CD4-positive, alpha-beta T cell treated with Interleukin-6 at 100 ng/mL for 8 hours (primary cell): ENCODE results near the gene PRRT2.

Experiments used
- DNase-seq: peaks from one replicate; pipeline ENCODE4 v3.0.0-alpha.2; 2020; ENCODE audit warnings: mixed read lengths, low spot score

The PRRT2 gene

GRCh38 chr16:29835926-29836325 is 23.9 kb downstream of the PRRT2 start:
- DNase-seq = no peak

- no peak for DNase-seq
Measured at GRCh38 chr16:29836623-29837022, 24.6 kb downstream of the PRRT2 start.

GRCh38 chr16:29837841-29838240 is 25.8 kb downstream of the PRRT2 start:
- DNase-seq = no peak

DNA sequence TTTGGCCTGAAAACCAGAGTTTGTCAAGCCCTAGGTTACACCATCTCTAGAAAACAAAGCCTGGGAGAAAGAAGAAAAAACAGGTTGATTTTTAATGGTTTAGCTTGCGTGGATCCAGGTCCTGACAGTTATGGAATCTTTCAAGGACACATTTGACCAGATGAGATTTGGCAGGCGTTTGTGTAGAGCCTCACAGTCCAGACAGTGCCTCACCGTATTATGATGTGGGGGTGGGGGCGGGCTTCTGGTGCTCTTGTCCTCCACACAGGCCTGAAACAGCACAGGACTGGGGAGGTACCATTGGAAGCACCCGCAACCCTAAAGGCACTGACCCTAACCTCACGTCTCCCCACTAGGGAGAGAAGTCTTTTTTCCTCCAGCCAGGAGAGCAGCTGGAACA is 27.8 kb downstream of the PRRT2 start:
- DNase-seq = no peak

- DNase-seq = no peak
Measured at GRCh38 chr16:29840240-29840639, 28.2 kb downstream of the PRRT2 start.

DNA sequence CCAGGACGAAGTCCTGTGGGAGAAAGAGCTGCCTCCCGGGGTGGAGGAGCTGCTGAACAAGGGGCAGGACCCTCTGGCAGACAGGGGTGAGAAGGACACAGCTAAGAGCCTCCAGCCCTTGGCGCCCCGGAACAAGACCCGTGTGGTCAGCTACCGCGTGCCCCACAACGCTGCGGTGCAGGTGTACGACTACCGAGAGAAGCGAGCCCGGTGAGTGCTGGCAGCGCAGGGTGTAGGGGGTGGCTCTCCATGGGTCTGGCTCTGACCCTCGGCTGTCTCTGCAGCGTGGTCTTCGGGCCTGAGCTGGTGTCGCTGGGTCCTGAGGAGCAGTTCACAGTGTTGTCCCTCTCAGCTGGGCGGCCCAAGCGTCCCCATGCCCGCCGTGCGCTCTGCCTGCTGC is 29.6 kb downstream of the PRRT2 start:
- DNase-seq = no peak

GRCh38 chr16:29842732-29843346 is 30.8 kb downstream of the PRRT2 start:
- DNase-seq = no peak

GRCh38 chr16:29843931-29844330 is 31.9 kb downstream of the PRRT2 start:
- no peak for DNase-seq

DNA sequence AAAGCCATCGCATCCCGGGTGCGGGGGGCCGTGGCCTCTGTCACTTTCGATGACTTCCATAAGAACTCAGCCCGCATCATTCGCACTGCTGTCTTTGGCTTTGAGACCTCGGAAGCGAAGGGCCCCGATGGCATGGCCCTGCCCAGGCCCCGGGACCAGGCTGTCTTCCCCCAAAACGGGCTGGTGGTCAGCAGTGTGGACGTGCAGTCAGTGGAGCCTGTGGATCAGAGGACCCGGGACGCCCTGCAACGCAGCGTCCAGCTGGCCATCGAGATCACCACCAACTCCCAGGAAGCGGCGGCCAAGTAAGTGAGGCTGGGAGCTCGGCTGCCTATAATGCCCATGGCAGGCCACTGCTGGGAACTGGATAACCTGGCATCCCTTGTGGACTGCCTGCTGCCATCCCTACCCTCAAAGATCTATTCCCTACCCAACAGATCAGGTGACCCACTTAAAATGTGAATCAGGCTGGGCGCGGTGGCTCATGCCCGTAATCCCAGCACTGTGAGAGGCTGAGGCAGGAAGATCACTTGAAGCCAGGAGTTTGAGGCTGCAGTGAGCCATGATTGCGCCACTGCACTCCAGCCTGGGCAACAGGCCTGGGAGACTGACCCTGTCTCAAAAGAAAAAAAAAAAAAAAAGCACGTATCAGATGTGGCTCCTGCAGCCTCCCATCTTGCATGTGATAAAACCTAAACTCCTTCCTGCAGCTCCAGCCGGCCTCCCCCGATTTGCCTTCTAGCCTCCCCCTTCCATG is 32.8 kb downstream of the PRRT2 start:
- DNase-seq = no peak

DNA sequence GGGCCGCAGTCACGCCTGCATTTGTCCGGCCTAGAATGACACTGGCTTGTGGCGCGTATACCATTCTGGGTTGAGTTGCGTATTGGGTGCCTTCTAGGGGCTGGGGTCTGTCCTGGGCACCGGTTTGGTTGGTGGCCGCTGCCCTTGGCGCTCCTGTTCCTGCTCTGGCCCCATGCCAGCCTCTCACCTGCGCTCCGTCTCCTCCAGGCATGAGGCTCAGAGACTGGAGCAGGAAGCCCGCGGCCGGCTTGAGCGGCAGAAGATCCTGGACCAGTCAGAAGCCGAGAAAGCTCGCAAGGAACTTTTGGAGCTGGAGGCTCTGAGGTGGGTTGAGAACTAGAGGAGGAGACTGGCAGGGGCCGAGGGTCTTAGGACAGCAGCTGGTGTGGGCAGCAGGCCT is 33.7 kb downstream of the PRRT2 start:
- no peak for DNase-seq

DNA sequence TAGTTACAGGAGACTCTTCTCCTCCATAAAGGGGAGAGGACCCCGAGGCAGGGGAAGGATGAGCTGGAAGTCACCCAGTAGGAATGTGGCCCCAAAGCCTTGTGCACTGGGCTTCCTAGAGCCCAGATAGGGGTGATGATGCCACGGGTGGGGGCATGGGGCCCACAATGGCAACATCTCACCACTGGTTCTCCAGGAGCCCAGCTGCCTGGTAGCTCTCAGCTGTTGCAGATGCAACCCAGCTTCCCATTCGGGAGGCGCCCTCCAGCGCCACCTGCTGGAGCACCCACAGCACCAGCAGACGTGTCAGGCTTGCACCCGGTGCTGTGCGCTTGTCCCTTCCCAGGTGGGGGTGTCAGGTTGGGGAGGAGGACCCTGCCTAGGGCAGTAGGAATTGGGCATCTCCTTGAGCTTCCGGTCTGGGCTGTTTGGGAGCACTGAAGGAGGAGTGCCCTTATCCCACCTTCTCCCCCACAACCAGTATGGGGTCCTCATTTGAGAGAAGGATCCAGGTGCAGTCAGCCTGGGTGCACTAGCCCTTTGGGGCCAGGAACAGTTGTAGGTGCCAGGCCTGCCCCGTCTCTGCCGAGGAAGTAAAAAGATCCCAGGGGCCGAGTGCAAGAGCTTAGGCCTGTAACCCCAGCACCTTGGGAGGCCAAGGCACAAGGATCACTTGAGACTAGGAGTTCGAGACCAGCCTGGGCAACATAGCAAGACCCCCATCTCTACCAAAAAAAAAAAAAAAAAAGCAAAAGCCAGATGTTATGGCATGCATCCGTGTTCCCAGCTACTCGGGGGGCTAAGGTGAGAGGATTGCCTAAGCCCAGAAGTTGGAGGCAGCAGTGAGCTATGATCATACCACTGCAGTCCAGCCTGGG is 36.7 kb downstream of the PRRT2 start:
- peak; percentile 84 for DNase-seq

GRCh38 chr16:29849505-29849904 is 37.5 kb downstream of the PRRT2 start:
- no peak for DNase-seq

DNA sequence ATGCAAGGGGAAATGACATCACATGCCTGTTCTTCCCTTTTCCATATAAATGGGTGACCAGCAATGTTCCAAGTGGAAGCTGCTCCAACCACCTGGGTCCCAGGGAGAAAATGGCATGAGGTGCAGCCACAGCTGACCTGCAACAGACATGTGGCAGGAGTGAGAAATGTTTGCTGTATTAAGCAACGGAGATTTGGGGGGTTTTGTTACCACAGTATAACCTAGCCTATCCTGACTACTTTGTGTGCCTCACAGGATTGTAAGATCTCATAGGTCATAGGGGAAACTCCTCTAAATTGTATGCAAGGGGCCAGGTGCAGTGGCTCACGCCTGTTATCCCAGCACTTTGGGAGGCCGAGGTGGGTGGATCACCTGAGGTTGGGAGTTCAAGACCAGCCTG is 39.0 kb downstream of the PRRT2 start:
- no peak for DNase-seq

- no peak for DNase-seq
Measured at GRCh38 chr16:29852654-29853053, 40.7 kb downstream of the PRRT2 start.

DNA sequence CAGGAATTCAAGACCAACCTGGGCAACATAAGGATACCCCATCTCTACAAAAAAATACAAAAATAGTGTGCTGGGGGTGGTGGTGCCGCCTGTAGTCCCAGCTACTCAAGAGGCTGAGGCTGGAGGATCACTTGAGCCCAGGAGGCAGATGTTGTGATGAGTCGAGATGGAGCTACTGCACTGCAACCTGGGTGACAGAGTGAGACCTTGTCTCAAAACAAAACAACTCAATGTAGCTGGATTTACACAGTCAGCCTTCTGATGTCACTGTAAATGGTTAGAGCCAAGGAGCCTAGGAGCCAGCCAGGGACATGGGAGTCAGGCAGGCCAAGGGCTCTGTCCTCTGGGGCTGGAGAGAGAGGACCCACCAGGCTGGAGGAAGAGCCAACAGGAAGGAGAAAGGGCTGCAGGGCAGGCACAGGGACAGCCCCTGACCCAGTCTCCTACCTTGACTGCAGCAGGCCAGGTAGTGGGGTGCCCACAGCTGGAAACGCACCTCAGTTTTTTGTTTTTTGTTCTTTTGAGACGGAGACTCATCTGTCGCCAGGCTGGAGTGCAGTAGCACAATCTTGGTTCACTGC is 42.6 kb downstream of the PRRT2 start:
- DNase-seq = no peak

DNA sequence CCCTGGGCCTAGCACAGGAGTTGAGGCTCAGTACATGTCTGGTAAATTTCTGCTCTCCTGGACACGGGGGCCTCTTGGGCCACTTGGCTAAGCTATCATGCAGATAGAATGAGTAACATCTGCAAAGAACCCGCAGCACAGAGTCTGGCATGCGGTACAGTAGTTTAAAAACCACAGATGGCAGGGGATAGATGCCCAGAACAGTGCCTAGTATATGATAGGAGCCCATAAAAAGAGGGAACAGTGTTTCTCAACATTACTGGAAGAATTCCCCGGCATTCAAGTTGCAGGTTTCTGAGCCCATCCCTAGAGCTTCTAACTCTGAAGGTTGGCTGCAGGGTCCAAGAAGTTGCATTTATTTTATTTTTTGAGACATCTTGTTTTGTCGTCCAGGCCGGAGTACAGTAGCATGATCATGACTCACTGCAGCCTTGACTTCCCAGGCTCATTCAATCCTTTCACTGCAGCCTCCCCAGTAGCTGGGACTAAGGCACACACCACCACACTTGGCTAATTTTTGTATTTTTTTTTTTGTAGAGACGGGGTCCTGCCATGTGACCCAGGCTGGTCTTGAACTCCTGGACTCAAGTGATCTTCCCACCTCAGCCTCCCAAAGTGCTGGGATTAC is 45.3 kb downstream of the PRRT2 start:
- no peak for DNase-seq

DNA sequence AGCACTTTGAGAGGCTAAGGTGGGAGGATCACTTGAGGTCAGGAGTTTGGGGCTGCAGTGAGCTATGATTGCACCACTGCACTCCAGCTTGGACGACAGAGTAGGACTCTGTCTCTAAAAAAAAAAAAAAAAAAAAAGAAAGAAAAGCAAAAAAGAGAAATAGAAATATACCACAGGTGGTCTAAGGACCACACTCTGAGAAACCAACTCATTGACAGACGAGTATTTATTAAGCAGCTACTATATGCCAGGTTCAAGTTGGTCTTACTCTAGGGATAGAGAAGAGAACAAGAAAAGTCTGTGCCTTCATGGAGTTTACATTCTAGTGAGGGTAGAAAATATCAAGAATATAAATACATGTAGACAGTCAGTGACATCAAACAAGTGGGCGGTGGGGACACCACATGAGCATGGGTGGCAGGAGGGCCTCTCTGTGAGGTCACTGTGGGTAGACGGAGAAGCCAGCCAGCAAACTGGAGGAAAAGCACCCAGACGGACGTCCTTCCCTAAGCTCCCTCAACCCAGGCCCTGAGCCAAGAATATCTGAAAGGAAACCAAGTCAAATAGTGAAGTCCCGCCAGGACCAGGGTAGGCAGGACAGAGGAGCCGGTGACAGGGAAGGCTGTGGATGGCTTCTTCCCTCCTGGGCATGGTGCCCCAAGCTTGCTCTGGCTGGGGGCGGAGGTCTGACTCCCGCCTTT is 46.3 kb downstream of the PRRT2 start:
- DNase-seq = no peak

DNA sequence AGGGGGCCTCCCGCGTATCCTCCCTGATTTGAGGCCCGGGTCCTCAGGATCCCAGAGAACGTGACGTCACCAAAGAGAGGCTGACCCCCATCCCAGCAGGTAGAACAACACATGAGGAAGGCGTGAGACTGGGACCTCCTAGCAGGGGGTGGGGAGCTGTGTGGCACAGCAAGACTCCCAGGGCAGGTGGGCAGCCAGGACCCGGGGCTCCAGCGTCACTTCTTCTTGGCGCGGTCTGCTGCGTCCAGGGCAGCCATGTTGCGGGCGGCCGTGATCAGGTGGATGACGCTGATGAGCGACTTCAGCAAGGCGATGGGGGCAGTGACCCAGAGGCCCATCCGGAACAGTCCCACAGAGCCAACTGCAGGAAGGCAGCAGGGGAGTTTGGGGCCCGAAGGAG is 47.0 kb downstream of the PRRT2 start:
- DNase-seq = no peak

GRCh38 chr16:29860218-29860617 is 48.2 kb downstream of the PRRT2 start:
- DNase-seq = no peak

- DNase-seq = no peak
Measured at GRCh38 chr16:29862383-29862883, 50.4 kb downstream of the PRRT2 start.
